Medulla oblongata (tissue), 1 donor: ENCODE data around the gene ATP2B3.

Experiments
- DNase-seq: peaks from one replicate; pipeline ENCODE4 v3.0.0-alpha.2; 2015; ENCODE audit errors: extremely low spot score

The ATP2B3 gene

DNA sequence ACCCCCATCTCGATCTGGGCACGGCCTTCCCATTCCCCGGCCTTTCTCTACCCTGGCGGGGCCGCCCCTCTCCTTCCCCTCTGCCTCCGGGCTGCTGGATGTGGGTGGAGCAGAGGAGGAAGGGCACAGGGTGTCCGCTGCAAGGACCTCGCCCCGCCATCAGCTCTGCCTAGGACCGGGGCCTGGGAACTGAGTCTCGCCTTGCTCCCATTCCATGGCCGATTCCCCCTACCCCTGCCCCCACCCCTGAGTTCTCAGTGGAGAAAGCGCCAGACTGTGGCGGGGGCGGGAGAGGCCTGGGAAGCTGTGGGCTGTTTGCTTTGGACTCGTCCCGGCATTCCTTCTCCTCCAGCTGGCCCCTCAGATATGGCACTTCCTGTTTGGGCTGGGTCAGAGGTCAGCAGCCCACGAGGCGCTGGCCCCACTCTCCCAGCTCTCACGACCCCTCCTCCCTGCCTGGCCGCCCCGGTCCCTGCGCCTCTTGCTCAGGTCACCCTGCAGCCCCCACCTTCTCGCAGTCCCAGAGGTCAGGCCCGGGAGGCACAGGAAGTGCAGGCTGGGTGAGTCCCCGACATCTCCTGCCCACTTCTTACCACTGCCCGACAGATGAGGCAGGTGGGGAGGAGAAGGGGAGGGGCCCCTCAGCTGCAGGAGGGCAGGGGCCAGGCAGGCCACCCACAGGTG is 29.1 kb upstream of the ATP2B3 start:
- DNase-seq, result no peak

GRCh38 chrX:153490217-153490930 is 27.1 kb upstream of the ATP2B3 start:
- no peak for DNase-seq

DNA sequence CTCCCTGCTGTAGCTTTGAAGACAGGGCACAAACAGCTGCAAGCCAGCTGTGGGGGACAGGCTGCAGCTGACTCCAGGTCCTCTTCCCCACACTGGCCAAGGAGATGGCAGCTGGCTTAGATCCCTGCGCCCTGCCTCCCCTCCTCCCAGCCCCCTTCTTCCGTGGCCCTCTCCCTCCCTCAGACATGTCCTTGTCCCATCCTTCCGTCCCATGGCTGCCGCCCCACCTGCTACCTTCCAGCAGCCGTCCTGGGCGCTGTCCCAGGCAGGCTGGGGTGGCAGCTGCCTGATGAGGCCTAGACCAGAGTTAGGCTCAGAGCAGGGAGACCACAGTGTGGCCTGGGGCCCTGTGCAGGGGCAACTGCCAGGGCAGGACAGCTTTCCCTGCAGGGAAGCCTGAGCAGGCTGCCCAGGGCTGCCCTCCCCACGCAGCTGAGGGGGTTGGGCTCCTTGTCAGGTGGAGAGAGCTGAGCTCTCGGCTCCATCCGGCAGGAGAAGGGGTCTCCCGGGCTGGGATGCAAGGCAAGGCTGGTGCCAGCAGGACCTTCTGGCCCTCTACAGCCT is 26.0 kb upstream of the ATP2B3 start:
- no peak for DNase-seq

DNA sequence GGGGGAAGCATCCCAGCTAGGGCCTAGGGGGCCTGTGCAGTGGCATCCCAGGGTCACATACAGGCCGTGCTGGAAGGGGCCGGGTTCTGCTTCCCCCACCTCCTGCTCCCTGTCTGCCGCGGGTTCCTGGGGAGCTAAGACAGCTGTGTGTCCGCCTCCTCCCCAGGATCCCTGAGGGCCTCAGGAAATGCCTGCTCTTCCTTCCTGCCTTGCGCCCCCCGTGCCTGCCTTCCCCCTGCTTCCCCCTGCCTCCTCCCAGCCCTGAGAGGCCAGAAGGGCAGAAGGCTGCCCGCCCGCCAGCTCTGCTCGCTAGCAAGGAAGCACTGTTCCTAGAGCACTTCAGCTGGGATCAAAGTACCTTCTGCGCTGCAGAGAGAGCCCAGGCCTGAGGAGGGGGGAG is 25.5 kb upstream of the ATP2B3 start:
- no peak for DNase-seq

GRCh38 chrX:153492543-153492942 is 24.9 kb upstream of the ATP2B3 start:
- no peak for DNase-seq

DNA sequence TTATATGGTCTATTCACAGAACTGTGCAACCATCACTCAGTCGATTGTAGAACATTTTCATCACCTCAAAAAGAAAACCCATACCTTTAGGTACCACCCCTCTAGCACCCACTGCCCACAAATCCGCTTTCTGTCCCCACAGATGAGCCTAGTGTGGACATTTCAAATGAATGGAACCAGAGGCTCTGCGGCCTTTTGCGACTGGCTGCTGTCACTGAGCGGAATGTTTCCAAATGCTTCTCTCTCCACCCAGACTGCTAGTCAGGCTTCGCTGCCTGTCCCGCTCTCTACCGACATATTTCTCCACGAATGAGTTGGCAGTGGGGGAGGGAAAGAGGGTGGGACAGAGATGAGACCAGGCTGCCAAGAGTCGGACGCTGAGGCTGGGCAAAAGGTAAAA is 24.4 kb upstream of the ATP2B3 start:
- DNase-seq, result no peak

GRCh38 chrX:153494061-153494460 is 23.4 kb upstream of the ATP2B3 start:
- DNase-seq, result no peak

GRCh38 chrX:153494541-153495361 is 22.7 kb upstream of the ATP2B3 start, which contains the start of gene BGN:
Gene BGN, plus strand, starts transcription at chrX:153494980. Its CDS starts 9,652 bp downstream, at chrX:153504632.
- peak; percentile 9 for DNase-seq

DNA sequence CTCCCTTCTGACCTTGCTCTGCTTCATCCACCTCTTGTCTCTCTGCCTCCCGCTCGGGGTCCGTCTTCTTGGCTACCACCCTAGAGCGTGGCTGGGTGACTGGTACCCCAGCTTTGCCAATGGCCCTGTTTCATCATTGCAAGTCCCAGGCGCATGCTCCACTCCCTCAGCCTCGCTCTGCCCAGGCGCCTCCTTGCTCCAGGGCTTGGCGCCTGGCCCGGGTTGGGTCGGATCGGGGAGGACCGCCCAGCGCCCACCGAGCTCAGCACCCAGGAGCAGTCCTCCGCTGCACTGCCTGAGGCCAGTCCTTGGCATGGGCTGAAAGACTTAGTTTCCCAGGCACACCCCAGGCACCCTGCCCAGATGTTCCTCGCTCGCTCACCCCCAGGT is 22.1 kb upstream of the ATP2B3 start:
- peak; percentile 8 for DNase-seq

DNA sequence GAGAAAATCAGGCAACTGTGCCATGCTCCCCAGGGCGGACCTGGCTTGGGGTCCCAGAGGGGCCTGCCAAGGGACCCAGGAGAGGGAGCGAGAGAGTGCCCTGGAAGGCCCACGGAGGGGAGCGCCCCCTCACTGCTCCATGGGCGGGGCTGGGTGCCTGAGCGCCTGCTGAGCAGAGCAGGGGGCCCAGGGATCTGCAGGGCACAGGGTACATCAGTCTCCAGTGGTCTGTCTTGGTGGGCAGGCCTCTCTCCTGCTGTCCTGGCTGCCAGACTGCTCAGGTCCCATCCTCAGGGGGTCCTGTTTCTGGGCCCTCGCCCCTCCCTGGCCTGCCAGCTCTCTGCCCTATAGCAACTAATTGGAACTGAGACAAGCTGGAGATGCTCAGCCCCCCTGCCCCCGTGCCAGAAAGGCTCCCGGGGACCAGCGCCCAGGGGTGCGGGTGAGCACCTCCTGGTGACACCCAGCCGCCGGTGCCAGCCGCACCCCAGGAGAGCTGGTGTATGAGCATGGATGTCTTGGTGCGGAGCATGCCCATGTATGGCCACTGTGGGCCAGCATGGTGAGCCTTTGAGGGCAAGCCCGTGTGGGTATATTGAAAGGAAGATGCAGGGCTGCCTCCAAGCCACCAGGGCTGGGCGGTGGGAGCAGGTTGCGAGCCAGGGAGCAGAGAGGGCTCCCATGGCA is 21.4 kb upstream of the ATP2B3 start:
- DNase-seq, result no peak

DNA sequence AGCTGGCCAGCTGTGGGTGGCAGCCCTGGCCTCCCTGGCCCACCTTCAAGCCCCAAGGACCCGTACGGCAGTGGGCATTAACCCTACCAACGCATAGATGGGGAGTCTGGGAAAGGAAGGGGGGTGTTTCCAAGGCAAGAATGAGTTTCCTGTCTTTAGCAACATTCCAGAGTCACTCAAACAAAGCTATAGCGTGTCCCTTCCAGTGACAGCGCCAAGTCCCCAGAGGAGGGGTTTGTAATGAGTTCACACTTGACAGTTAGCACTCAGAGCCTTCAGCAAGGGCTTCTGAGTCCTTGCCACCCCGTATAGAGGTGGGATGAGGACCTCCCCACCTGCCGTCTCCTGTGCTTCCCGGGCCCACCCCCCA is 20.9 kb upstream of the ATP2B3 start:
- DNase-seq, result no peak

DNA sequence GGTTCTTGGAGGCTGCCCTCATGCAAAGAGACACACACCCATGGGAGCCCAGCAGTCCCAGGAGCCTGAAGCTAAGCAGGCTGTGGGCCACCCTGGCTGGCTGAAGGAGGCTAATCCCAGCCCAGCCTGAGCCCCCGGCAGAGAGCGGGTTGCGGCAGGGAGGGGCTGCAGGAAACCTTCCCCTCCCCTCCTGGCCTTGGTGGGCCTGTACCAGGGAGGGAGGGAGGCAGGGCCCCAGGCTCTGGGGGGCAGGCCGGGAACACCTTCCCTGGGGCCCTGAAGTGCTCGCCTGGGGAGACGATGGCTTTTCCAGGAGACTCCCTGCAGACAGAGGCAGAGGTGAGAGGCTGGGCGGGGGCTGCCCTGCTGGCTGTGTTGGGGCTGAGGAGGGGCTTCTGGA is 19.0 kb upstream of the ATP2B3 start:
- no peak for DNase-seq

- no peak for DNase-seq
These were observed 18.1 kb upstream of the ATP2B3 start for GRCh38 chrX:153499341-153499740.

GRCh38 chrX:153499876-153500275 is 17.6 kb upstream of the ATP2B3 start:
- DNase-seq, result peak; percentile 57

- no peak for DNase-seq
These were observed 16.7 kb upstream of the ATP2B3 start for GRCh38 chrX:153500676-153501280.

GRCh38 chrX:153501530-153501929 is 15.9 kb upstream of the ATP2B3 start:
- peak; percentile 51 for DNase-seq

- DNase-seq, result no peak
These were observed 15.3 kb upstream of the ATP2B3 start for GRCh38 chrX:153502131-153502530.

DNA sequence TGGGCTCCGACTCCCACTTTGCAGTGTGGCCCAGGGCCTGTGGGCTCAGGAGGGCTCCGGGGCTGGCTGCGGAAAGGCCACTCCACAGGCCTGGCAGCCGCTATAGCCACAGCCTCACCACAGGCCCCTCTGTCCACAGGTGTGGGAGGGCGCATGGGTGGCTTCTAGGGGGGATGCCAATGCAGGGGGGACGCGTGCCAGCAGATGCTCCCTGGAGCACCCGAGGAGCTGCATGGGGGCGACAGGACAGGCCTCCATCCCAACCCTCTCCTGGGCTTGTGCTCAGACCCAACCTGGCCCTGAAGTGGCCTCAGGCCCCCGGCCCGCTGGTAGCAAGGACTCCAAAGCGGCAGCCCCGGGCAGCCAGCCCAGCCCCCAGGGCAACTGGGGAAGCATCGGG is 14.6 kb upstream of the ATP2B3 start:
- no peak for DNase-seq

- no peak for DNase-seq
These were observed 12.9 kb upstream of the ATP2B3 start for GRCh38 chrX:153504445-153505016.

GRCh38 chrX:153505361-153505760 is 12.1 kb upstream of the ATP2B3 start:
- DNase-seq, result no peak
